GM12875 (cell line): Measurements from ENCODE around the gene SHOC2.

Experiments used
- H3K4me3 ChIP-seq: one replicate; pipeline ENCODE4 v1.5.1; 2011; ENCODE audit warnings: low read depth, low read length, control low read depth
- TF ChIP-seq, protein P1 (sequence below): IDR thresholded peaks from 2 replicates; pipeline ENCODE4 v1.5.1; 2011; ENCODE audit warnings: low read depth, mild to moderate bottlenecking, control low read depth, inconsistent platforms, low read length, moderate library complexity, borderline replicate concordance; ENCODE audit not compliant: insufficient read depth

SHOC2 gene

DNA sequence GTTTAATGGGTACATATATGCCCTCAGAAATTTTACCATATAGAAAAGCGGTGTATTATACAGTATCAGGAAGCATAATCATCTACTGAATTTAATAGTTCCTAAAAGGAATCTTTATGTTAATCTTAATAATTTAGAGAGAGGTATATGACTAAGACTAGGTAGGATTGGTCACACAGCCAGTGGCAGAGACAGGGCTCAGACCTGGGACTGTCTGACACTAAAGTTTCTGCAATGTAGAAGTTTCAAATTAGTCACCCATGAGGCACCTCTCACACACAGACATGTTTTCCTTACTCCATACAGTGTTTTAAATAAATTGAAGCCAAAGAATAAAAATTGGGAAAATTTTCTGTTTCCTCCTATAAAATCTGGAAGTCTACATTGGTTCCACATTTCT, 84.6 kb downstream of the SHOC2 start:
- TF ChIP-seq, protein P1, sequence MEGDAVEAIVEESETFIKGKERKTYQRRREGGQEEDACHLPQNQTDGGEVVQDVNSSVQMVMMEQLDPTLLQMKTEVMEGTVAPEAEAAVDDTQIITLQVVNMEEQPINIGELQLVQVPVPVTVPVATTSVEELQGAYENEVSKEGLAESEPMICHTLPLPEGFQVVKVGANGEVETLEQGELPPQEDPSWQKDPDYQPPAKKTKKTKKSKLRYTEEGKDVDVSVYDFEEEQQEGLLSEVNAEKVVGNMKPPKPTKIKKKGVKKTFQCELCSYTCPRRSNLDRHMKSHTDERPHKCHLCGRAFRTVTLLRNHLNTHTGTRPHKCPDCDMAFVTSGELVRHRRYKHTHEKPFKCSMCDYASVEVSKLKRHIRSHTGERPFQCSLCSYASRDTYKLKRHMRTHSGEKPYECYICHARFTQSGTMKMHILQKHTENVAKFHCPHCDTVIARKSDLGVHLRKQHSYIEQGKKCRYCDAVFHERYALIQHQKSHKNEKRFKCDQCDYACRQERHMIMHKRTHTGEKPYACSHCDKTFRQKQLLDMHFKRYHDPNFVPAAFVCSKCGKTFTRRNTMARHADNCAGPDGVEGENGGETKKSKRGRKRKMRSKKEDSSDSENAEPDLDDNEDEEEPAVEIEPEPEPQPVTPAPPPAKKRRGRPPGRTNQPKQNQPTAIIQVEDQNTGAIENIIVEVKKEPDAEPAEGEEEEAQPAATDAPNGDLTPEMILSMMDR, result no peak
- H3K4me3 ChIP-seq, result no peak overlapping the region

DNA sequence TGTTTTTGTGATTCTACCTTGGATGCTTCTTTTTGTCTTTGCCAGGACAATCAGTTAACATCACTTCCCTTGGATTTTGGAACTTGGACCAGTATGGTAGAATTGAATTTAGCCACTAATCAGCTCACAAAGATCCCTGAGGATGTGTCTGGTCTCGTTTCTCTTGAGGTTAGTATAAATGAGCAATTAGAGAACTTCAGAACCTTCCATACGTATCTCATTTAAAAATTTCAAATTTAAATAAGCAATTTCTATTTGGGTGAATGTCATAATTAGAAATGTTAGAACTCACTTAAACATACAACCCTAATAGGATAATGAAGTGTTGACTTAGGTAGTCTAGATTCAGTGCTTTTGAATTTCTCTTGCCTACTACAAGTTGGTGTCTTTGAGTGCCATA, 88.1 kb downstream of the SHOC2 start:
- TF ChIP-seq, protein P1, result no peak
- no peak overlapping the region for H3K4me3 ChIP-seq

DNA sequence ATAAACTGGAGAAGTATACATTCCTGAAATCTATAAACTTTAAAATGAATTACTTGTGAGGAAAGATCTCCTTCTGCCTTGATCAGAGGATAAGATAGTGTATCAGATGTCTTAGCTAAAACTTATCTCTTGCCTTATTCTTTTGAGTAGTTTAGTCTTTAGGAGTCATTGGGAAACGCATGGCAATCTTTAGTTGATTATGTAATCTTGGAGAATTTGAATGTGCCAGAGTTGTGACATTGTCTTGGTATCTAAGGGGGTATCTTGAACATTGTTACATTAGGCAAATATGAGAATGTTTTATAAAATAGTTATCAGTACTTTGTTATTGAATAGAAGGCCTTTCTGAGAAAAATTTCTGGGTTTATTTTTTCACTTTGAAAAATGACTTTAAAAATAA, 95.8 kb downstream of the SHOC2 start:
- TF ChIP-seq, protein P1, result no peak
- no peak overlapping the region for H3K4me3 ChIP-seq

DNA sequence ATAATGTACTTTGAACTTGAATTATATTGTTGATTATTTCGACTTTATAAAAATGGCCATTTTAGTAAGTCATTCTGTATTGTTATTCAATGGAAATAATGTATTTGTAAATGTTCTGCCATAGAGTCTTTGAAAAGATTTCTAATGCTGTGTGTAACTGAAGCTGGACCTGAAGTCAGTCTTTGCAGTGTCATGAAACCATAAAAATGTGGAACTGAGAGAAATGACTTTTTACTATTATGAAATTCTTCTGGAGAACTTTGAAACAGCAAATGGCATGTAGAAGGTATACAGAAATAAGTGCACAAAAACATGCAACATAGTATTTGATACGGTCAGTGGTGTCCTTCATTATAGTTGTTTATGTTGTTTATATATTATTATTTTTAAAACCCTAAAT, 97.7 kb downstream of the SHOC2 start:
- TF ChIP-seq, protein P1, result no peak
- no peak overlapping the region for H3K4me3 ChIP-seq

DNA sequence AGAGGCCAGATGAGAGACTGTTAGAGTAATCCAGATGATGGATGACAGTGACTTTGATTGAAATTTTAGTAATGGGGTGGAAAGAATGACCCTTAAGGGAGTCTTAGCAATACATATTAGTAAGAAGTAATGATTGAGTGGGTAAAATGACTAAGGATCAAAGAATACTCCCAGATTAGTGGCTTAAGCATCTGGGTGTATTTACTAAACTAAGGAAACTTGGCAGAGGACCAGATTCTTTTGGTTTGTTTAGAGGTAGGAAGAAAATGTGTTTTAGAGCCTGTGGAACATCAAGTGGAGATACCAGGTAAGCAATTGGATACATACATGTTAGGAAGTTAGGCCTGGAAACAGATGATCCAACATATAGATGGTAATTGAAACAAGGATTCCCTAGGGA, 98.6 kb downstream of the SHOC2 start:
- TF ChIP-seq, protein P1, result no peak
- H3K4me3 ChIP-seq, result no peak overlapping the region

DNA sequence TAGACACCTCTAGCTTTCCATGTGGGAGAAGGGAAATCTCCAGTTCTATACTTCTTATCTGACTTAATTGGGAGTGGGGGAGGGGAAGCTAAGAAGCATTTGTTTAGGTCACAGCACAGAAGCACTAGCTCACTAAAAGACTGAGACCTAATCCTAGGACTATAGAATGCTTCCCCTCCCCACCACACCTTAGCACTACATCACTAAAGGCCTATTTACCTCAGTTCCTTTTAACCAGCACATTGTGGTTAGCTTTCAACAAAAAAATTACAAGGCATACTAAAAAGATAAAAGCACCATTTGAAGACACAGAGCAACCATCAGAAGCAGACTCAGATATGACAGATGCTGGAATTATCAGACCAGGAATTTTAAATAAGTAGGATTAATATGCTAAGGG, 103.7 kb downstream of the SHOC2 start:
- TF ChIP-seq, protein P1, result no peak
- H3K4me3 ChIP-seq, result no peak overlapping the region

DNA sequence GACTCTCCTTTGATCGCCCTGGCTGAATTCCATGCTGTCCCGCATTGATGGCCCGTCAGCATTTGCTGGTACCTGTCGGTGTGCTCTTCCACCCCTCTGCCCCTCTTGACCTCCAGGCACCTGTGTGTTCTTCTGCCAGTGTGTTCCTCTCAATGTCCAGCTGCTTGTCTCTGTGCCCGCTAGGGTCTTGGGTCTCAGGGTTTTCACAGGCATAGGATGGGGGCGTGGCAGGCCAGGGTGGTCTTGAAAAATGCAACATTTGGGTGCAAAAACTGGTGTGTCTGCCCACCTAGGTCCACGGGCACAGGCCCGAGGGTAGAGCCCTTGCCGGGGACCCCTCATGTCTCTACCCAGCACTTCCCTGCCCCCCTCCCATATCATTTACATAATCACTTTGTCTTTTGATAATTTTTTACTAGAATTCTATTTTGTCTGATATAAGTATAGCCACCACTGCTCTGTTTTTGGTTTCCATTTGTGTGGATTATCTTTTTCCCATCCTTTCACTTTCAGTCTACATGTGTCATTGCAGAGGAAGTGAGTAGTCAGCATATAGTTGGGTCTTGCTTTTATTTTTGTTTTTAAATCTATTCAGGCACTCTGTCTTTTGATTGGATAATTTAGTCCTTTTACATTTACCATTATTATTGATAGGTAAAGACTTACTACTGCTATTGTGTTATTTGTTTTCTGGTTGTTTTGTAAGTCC, 110.8 kb downstream of the SHOC2 start:
- TF ChIP-seq, protein P1, result no peak
- no peak overlapping the region for H3K4me3 ChIP-seq
